K562 (cell line): ENCODE data around the gene ZDHHC18. TPM values are rescaled to one million over a fixed set of nuclear protein-coding genes. Genes with fewer than 3 reads are reported as not detected.

Experiments
- CAMTA2 ChIP-seq: fragments of 250-450 bp; sonication (Bioruptor Pico); conservative IDR thresholded peaks from 2 replicates; pipeline ENCODE4 v1.5.1; 2022
- CHCHD3 ChIP-seq: fragments of 250-450 bp; sonication (Bioruptor Pico); IDR thresholded peaks from 2 replicates; pipeline ENCODE4 v2.1.2; 2022; ENCODE audit warnings: mild to moderate bottlenecking
- CHD4 ChIP-seq: fragments of 200-600 bp; sonication (generic); IDR thresholded peaks from 3 replicates; pipeline ENCODE4 v1.6.1; 2012; ENCODE audit warnings: low read depth, mild to moderate bottlenecking, mixed read lengths, low read length, inconsistent platforms; ENCODE audit not compliant: insufficient read depth, insufficient replicate concordance, poor library complexity, severe bottlenecking
- CLOCK ChIP-seq: fragments of 250-450 bp; sonication (Bioruptor Pico); IDR thresholded peaks from 2 replicates; pipeline ENCODE4 v1.4.0; 2020; ENCODE audit warnings: mild to moderate bottlenecking, moderate library complexity, borderline replicate concordance
- FOXP1 ChIP-seq: sonication (generic); formaldehyde crosslinking; IDR thresholded peaks from 2 replicates; pipeline ENCODE4 v1.8.0; 2022; ENCODE audit warnings: mild to moderate bottlenecking, missing genetic modification reagents
- MNT ChIP-seq, 2 experiments: fragments of 450-650 bp; conservative IDR thresholded peaks; 2 replicates each; pipeline ENCODE4 v1.6.1; 2017; ENCODE audit warnings: mild to moderate bottlenecking in 2 of 2, moderate library complexity in 2 of 2
- SIN3A ChIP-seq, 2 experiments: fragments of 150-350 bp in 1 of 2; IDR thresholded peaks; 2 replicates each; pipeline ENCODE4 v1.6.1; 2011 to 2016; ENCODE audit warnings: borderline replicate concordance in 2 of 2, low read depth in 2 of 2, low read length in 2 of 2, mild to moderate bottlenecking in 2 of 2, moderate library complexity in 2 of 2; ENCODE audit not compliant: control insufficient read depth in 1 of 2
- YY1 ChIP-seq, 3 experiments: IDR thresholded peaks; 2 replicates each; pipeline ENCODE4 v1.6.1; 2011; ENCODE audit warnings: low read length in 2 of 3, mild to moderate bottlenecking in 2 of 3, moderate library complexity in 2 of 3, borderline replicate concordance in 1 of 3, control low read depth in 1 of 3, low read depth in 1 of 3; ENCODE audit not compliant: insufficient read depth in 3 of 3, insufficient replicate concordance in 2 of 3, control insufficient read depth in 1 of 3, insufficient read length in 1 of 3; ENCODE audit errors: extremely low read depth in 1 of 3
- ZNF318 ChIP-seq, 2 experiments: fragments of 450-650 bp; IDR thresholded peaks; 2 replicates each; pipeline ENCODE4 v1.6.1; 2016; ENCODE audit warnings: mild to moderate bottlenecking in 2 of 2, borderline replicate concordance in 1 of 2, low read depth in 1 of 2, moderate library complexity in 1 of 2
- ZNF707 ChIP-seq: fragments of 250-450 bp; sonication (Bioruptor Pico); conservative IDR thresholded peaks from 2 replicates; pipeline ENCODE4 v1.8.0; 2022; ENCODE audit warnings: inconsistent platforms, mild to moderate bottlenecking, moderate library complexity
- polyA plus RNA-seq, 8 experiments: library from polyadenylated mRNA; depleted of rRNA in 4 of 8; stranded (reverse) in 5 of 8; unstranded in 3 of 8; fragments of >200 nt; fragmentation: Nextera tagmentation in 2 of 8; fragmentation: Illumina TruSeq in 1 of 8; extraction: Ambion mirVana in 2 of 8; extraction: Trizol in 1 of 8; gene quantifications; 2 replicates each; pipeline versions ENCODE4 v1.2.1 to v1.2.3, GENCODE V29; 2011 to 2014; ENCODE audit warnings: inconsistent platforms in 1 of 8, missing spikeins in 1 of 8
- total RNA-seq, 7 experiments: library from RNA; depleted of rRNA in 6 of 7; stranded (reverse); fragments of >200 nt in 6 of 7; fragmentation: Illumina TruSeq in 2 of 7; extraction: Trizol in 2 of 7; gene quantifications; 2 replicates each; pipeline versions ENCODE4 v1.2.1 to v1.2.3, GENCODE V29; 2011 to 2021; ENCODE audit warnings: low replicate concordance in 1 of 7

ZDHHC18 gene
- total and polyA plus RNA-seq, 9 of the 15 experiments (the other 6 are each of a cell fraction or from before 2014, with no cell fraction given): 0.42 to 35.6 (median 15.8) TPM

- TF ChIP-seq YY1 (IDR thresholded peaks at IDR 0.05; ENCODE audit: borderline replicate concordance in 1 of 3, control insufficient read depth in 1 of 3, extremely low read depth in 1 of 3, insufficient read depth in 3 of 3, insufficient read length in 1 of 3, insufficient replicate concordance in 2 of 3, low read depth in 1 of 3, low read length in 2 of 3) (peak in 2 of 3 experiments; percentile 39 to 48), CAMTA2 (no peak), ZNF707 (CRISPR knock-in tag) (no peak), CHCHD3 (CRISPR knock-in tag) (no peak), SIN3A (IDR thresholded peaks at IDR 0.05; ENCODE audit: borderline replicate concordance in 2 of 2, control insufficient read depth in 1 of 2, low read depth in 2 of 2, low read length in 2 of 2) (peak; percentile 36 to 41; a peak in 1 of 4 replicates), CLOCK (no peak), CHD4 (no peak), MNT (conservative IDR thresholded peaks at IDR 0.05) (peak; percentile 33 to 56; a peak in 1 of 4 replicates), FOXP1 (CRISPR knock-in tag) (no peak), ZNF318 (IDR thresholded peaks at IDR 0.05; ENCODE audit: borderline replicate concordance in 1 of 2, low read depth in 1 of 2) (no peak)
These were observed 37.5 kb upstream of the ZDHHC18 start (continued) for GRCh38 chr1:26788836-26789611.
